ENCODE results near the gene SIRT3.
"Not testable (repeated sequence)": the region's sequence is repeated elsewhere in the genome, so short reads cannot be mapped to it uniquely, and the experiment has no call there.

SIRT3 gene

GRCh38 chr11:180242-180641 is 55.9 kb downstream of the SIRT3 start:
- not testable (repeated sequence) for H3K27ac ChIP-seq (ENCODE audit: low read length, poor library complexity, severe bottlenecking); H2AFZ ChIP-seq (ENCODE audit: low read depth, low read length); H2BK120ac ChIP-seq (ENCODE audit: low read depth, low read length); H3K18ac ChIP-seq (ENCODE audit: low read depth in 1 of 2, low read length in 2 of 2); H3K36me3 ChIP-seq (ENCODE audit: control insufficient read depth in 1 of 2, insufficient read depth in 2 of 2, low read depth in 1 of 2, low read length in 2 of 2); H2BK15ac ChIP-seq (ENCODE audit: low read depth, poor library complexity, severe bottlenecking); H3K4ac ChIP-seq (ENCODE audit: low read depth in 1 of 2, low read length in 2 of 2); H3K4me2 ChIP-seq (ENCODE audit: low read length, poor library complexity, severe bottlenecking); H2BK5ac ChIP-seq (ENCODE audit: low read depth, low read length, poor library complexity, severe bottlenecking); H3K79me1 ChIP-seq (replicated peaks; ENCODE audit: low read length, poor library complexity, severe bottlenecking); H4K91ac ChIP-seq (ENCODE audit: low read length); H2AK5ac ChIP-seq (ENCODE audit: low read length, severe bottlenecking); DNase-seq; H3K4me3 ChIP-seq (ENCODE audit: insufficient read depth in 1 of 2, low read depth in 1 of 2, low read length in 2 of 2); H3K27me3 ChIP-seq (ENCODE audit: control insufficient read depth in 1 of 2, insufficient read depth in 1 of 2, low read length in 2 of 2); H3K23ac ChIP-seq (ENCODE audit: low read length in 2 of 2); H3K9ac ChIP-seq (ENCODE audit: low read length); H2BK12ac ChIP-seq (ENCODE audit: low read length in 2 of 2); H3K4me1 ChIP-seq (ENCODE audit: control insufficient read depth, insufficient read depth, low read depth, low read length); H4K8ac ChIP-seq (ENCODE audit: low read length); H3K14ac ChIP-seq (ENCODE audit: low read length in 2 of 2); H3K9me3 ChIP-seq (ENCODE audit: control insufficient read depth, low read length)
- no CpG with 5 or more reads among the region's 13 CpGs for WGBS

Measured in mesenchymal stem cell (in vitro differentiated cells and primary cell).